ENCODE results near the gene CCDC106. TPM values are rescaled to one million over a fixed set of nuclear protein-coding genes. Genes with fewer than 3 reads are reported as not detected.

CCDC106 gene
- total RNA-seq, 1 donor from 2014 or later = 12.2 TPM

DNA sequence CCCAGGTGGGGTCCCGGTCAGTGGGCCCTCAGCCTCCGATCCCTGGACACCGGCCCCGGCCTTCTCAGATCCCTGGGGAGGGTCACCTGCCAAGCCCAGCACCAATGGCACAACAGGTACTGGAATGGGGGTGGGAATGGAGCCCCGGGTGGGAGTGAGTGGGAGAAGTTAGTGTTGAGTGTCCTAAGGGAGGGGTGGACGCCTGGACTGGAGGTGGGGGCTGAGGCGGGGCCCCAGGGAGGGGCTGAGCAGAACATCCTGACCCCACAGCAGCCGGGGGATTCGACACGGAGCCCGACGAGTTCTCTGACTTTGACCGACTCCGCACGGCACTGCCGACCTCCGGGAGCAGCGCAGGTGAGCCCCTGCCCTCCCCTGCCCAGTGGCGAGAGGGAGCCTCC is 44.7 kb downstream of the CCDC106 start:
- Mint-ChIP-seq H3K4me3 (ENCODE audit: unreplicated experiment) (no peak overlapping the region), H3K36me3 (ENCODE audit: low read depth, unreplicated experiment) (peaks cover 11% of the 10 kb centered on the region), H3K9me3 (ENCODE audit: unreplicated experiment) (no peaks in the 10 kb centered on the region), H3K27me3 (ENCODE audit: low read depth, unreplicated experiment) (no peaks in the 10 kb centered on the region), H3K27ac (ENCODE audit: unreplicated experiment) (no peak overlapping the region), H3K4me1 (ENCODE audit: low read depth, unreplicated experiment) (no peaks in the 10 kb centered on the region)
- Histone ChIP-seq H3K36me3 (ENCODE audit: insufficient read depth, low read length) (peaks cover 5% of the 10 kb centered on the region), H3K27me3 (ENCODE audit: insufficient read depth, low read length) (no peaks in the 10 kb centered on the region), H3K4me2 (ENCODE audit: low read length) (no peak overlapping the region), H2AFZ (ENCODE audit: low read depth, low read length) (no peak overlapping the region), H3K27ac (ENCODE audit: low read depth, low read length) (no peak overlapping the region), H3K79me2 (ENCODE audit: insufficient read depth, low read length) (peaks cover 9% of the 10 kb centered on the region), H3K4me3 (ENCODE audit: insufficient read depth, low read depth, low read length) (no peak overlapping the region), H3K4me1 (ENCODE audit: insufficient read depth, low read length) (no peaks in the 10 kb centered on the region), H3K9me3 (ENCODE audit: insufficient read depth, low read depth, low read length) (no peaks in the 10 kb centered on the region), H3K9ac (ENCODE audit: low read length) (no peak overlapping the region), H4K20me1 (ENCODE audit: insufficient read depth, low read length) (peaks cover 19% of the 10 kb centered on the region)
- DNase-seq (ENCODE audit: low read depth) = no peak
- TF ChIP-seq EZH2 (IDR thresholded peaks at IDR 0.05; ENCODE audit: insufficient read depth, low read length) = no peak
- FAIRE-seq = no peak

DNA sequence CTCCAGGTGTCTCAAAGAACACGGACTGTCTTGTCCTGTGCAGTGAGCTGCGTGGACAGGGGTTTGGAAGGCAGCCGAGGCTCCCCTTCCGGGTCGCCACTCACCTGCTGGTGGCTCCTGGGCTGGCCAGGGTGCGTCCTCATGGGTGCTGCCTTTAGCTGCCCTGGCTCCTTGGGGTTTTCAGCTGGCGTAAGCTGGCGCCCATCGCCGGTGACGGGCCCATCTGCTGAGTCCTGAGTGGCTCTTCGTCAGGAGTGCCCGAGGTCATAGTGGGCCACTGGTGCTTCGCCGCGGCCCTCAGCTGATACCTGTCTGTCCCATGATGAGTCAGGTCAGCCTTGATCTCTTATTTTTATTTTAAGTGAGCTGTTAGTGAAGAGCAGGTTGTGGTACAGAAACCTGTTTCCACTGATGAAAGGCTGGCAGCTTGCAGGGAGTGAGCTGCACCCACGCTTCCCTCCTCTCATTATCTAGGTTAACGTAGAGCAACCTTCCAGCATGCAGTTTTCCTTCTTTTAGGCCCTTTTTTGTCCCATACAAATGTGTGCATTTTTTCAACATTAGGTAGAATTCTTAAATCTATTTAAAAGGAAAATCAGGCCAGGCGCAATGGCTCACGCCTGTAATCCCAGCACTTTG is 45.4 kb downstream of the CCDC106 start:
- Histone ChIP-seq H3K9ac (ENCODE audit: low read length) (no peak overlapping the region), H3K4me2 (ENCODE audit: low read length) (no peak overlapping the region), H3K4me3 (ENCODE audit: insufficient read depth, low read depth, low read length) (no peak overlapping the region), H3K36me3 (ENCODE audit: insufficient read depth, low read length) (peaks cover 5% of the 10 kb centered on the region), H2AFZ (ENCODE audit: low read depth, low read length) (no peak overlapping the region), H4K20me1 (ENCODE audit: insufficient read depth, low read length) (peaks cover 11% of the 10 kb centered on the region), H3K9me3 (ENCODE audit: insufficient read depth, low read depth, low read length) (no peaks in the 10 kb centered on the region), H3K4me1 (ENCODE audit: insufficient read depth, low read length) (no peaks in the 10 kb centered on the region), H3K27me3 (ENCODE audit: insufficient read depth, low read length) (no peaks in the 10 kb centered on the region), H3K27ac (ENCODE audit: low read depth, low read length) (no peak overlapping the region), H3K79me2 (ENCODE audit: insufficient read depth, low read length) (peaks cover under 1% of the 10 kb centered on the region)
- H3K36me3 Mint-ChIP-seq (ENCODE audit: low read depth, unreplicated experiment) = peaks cover 13% of the 10 kb centered on the region
- FAIRE-seq (no peak), DNase-seq (ENCODE audit: low read depth) (no peak)
- H3K4me1 Mint-ChIP-seq (ENCODE audit: low read depth, unreplicated experiment) = no peaks in the 10 kb centered on the region
- peak overlapping the region; percentile 41 for H3K27ac Mint-ChIP-seq (ENCODE audit: unreplicated experiment)
- TF ChIP-seq EZH2 (IDR thresholded peaks at IDR 0.05; ENCODE audit: insufficient read depth, low read length) = no peak
- TF ChIP-seq, protein P1, sequence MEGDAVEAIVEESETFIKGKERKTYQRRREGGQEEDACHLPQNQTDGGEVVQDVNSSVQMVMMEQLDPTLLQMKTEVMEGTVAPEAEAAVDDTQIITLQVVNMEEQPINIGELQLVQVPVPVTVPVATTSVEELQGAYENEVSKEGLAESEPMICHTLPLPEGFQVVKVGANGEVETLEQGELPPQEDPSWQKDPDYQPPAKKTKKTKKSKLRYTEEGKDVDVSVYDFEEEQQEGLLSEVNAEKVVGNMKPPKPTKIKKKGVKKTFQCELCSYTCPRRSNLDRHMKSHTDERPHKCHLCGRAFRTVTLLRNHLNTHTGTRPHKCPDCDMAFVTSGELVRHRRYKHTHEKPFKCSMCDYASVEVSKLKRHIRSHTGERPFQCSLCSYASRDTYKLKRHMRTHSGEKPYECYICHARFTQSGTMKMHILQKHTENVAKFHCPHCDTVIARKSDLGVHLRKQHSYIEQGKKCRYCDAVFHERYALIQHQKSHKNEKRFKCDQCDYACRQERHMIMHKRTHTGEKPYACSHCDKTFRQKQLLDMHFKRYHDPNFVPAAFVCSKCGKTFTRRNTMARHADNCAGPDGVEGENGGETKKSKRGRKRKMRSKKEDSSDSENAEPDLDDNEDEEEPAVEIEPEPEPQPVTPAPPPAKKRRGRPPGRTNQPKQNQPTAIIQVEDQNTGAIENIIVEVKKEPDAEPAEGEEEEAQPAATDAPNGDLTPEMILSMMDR (IDR thresholded peaks at IDR 0.05; ENCODE audit: insufficient read depth, low read depth, low read length) = no peak
- H3K4me3 Mint-ChIP-seq (ENCODE audit: unreplicated experiment) = no peak overlapping the region
- no peaks in the 10 kb centered on the region for H3K9me3 Mint-ChIP-seq (ENCODE audit: unreplicated experiment)
- no peaks in the 10 kb centered on the region for H3K27me3 Mint-ChIP-seq (ENCODE audit: low read depth, unreplicated experiment)

DNA sequence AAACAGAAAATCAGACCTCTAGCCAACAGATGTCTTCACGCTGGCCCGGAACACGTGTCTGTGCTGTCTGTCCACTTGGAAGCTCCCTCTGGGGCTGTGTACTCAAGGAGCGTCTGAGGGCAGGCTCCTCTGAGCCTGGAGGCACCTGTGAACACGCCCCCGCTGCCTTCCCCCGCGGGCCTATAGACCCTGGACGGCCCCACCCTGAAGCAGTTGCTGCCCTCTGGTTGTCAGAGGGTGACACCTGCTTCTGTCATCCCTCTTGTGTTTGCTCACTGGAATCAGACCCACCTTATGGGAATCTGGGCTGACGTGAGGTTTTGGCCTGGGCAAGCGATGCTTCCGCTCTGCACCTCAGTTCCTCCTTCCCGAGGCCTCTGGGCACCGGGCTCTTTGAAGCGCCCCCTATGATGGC is 46.2 kb downstream of the CCDC106 start:
- Histone ChIP-seq H2AFZ (ENCODE audit: low read depth, low read length) (no peak overlapping the region), H3K27ac (ENCODE audit: low read depth, low read length) (no peak overlapping the region), H3K27me3 (ENCODE audit: insufficient read depth, low read length) (no peaks in the 10 kb centered on the region), H3K4me1 (ENCODE audit: insufficient read depth, low read length) (no peaks in the 10 kb centered on the region), H3K36me3 (ENCODE audit: insufficient read depth, low read length) (peaks cover 5% of the 10 kb centered on the region), H3K9me3 (ENCODE audit: insufficient read depth, low read depth, low read length) (no peaks in the 10 kb centered on the region), H3K4me2 (ENCODE audit: low read length) (no peak overlapping the region), H3K9ac (ENCODE audit: low read length) (no peak overlapping the region), H3K79me2 (ENCODE audit: insufficient read depth, low read length) (no peaks in the 10 kb centered on the region), H3K4me3 (ENCODE audit: insufficient read depth, low read depth, low read length) (no peak overlapping the region), H4K20me1 (ENCODE audit: insufficient read depth, low read length) (peaks cover 3% of the 10 kb centered on the region)
- DNase-seq (ENCODE audit: low read depth) (no peak), FAIRE-seq (no peak)
- no peak overlapping the region for H3K27ac Mint-ChIP-seq (ENCODE audit: unreplicated experiment)
- H3K9me3 Mint-ChIP-seq (ENCODE audit: unreplicated experiment) = no peaks in the 10 kb centered on the region
- no peak for TF ChIP-seq EZH2 (IDR thresholded peaks at IDR 0.05; ENCODE audit: insufficient read depth, low read length)
- TF ChIP-seq, protein P1 (IDR thresholded peaks at IDR 0.05; ENCODE audit: insufficient read depth, low read depth, low read length) = no peak
- no peaks in the 10 kb centered on the region for H3K4me1 Mint-ChIP-seq (ENCODE audit: low read depth, unreplicated experiment)
- H3K4me3 Mint-ChIP-seq (ENCODE audit: unreplicated experiment) = no peak overlapping the region
- no peaks in the 10 kb centered on the region for H3K27me3 Mint-ChIP-seq (ENCODE audit: low read depth, unreplicated experiment)
- peaks cover 15% of the 10 kb centered on the region for H3K36me3 Mint-ChIP-seq (ENCODE audit: low read depth, unreplicated experiment)
